Measurements from ENCODE around the gene IRF2BP2.

The IRF2BP2 gene

DNA sequence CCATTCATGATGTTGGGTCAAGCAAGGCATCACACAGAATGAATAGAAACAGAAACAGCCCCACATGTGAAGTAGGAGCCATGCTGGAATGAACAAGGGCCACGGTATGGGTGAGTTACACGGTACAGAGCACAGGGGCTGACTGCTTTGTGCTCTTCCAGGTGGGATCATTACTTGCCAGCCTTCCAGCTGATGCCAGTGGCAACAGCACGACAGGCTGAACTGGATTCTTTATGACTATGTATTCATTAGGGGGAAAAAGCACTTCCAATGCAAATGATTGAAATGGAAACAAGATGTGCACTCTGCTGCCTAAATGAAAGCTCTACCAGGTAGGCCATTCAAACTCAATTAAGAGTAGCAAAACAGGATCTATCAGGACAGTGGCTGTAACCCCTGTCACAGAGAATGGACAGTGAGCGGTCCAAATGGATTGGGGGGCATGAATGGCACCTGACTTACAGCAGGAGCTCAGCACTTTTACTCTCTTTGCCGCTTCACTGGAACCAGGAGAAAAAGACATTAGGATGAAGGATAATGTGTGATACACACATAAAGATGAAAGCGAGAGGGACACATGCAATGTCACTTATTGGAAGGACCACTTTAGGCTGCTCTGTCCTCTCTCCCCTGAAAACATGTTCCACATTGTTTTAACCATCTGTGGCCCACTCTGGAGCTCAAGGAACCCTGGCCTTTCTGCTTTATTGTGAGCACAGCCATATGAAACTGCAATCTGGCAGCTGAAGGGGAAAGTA lies 23.4 kb upstream of the IRF2BP2 start:
- DNase-seq (ENCODE audit: low read depth, low spot score), result no peak
- no peaks in the 10 kb centered on the region for H3K36me3 ChIP-seq (ENCODE audit: insufficient read depth, insufficient read length, low read length)
- no peak overlapping the region for H3K9ac ChIP-seq (ENCODE audit: insufficient read length, low read depth)
- H3K4me3 ChIP-seq (ENCODE audit: insufficient read length, low read depth), result no peak overlapping the region
- TF ChIP-seq ZNF274 (IDR thresholded peaks at IDR 0.05; ENCODE audit: low read depth, low read length), result no peak
- no peak for TF ChIP-seq YY1 (IDR thresholded peaks at IDR 0.05; ENCODE audit: insufficient read depth, insufficient read length)
- TF ChIP-seq SUZ12 (IDR thresholded peaks at IDR 0.05; ENCODE audit: extremely low read depth, insufficient read depth, insufficient read length), result no peak
- H3K4me1 ChIP-seq (ENCODE audit: insufficient read depth, insufficient read length), result no peaks in the 10 kb centered on the region
- no peaks in the 10 kb centered on the region for H3K27me3 ChIP-seq (ENCODE audit: insufficient read depth, insufficient read length)
- H3K9me3 ChIP-seq (ENCODE audit: insufficient read depth, low read length), result no peaks in the 10 kb centered on the region

DNA sequence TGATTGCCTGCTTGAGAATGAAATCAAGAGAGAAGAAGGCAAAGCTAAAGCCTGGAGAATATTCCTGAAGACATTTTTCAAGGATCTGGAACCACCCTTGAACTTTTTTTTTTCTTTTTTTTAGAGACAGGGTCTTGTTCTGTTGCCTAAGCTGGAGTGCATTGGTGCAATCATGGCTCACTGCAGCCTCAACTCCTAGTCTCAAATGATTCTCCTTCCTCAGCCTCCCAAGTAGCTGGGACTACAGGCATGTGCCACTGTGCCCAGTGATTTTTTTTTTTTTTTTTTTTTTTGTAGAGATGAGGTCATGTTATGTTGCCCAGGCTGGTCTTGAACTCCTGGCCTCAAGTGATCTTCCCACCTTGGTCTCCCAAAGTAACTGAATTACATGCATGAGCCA lies 22.2 kb upstream of the IRF2BP2 start:
- TF ChIP-seq YY1 (IDR thresholded peaks at IDR 0.05; ENCODE audit: insufficient read depth, insufficient read length) (no peak), SUZ12 (IDR thresholded peaks at IDR 0.05; ENCODE audit: extremely low read depth, insufficient read depth, insufficient read length) (no peak), ZNF274 (IDR thresholded peaks at IDR 0.05; ENCODE audit: low read depth, low read length) (no peak)
- no peaks in the 10 kb centered on the region for H3K9me3 ChIP-seq (ENCODE audit: insufficient read depth, low read length)
- no peaks in the 10 kb centered on the region for H3K4me1 ChIP-seq (ENCODE audit: insufficient read depth, insufficient read length)
- H3K36me3 ChIP-seq (ENCODE audit: insufficient read depth, insufficient read length, low read length), result no peaks in the 10 kb centered on the region
- no peaks in the 10 kb centered on the region for H3K27me3 ChIP-seq (ENCODE audit: insufficient read depth, insufficient read length)
- no peak overlapping the region for H3K9ac ChIP-seq (ENCODE audit: insufficient read length, low read depth)
- H3K4me3 ChIP-seq (ENCODE audit: insufficient read length, low read depth), result no peak overlapping the region
- DNase-seq (ENCODE audit: low read depth, low spot score), result no peak

DNA sequence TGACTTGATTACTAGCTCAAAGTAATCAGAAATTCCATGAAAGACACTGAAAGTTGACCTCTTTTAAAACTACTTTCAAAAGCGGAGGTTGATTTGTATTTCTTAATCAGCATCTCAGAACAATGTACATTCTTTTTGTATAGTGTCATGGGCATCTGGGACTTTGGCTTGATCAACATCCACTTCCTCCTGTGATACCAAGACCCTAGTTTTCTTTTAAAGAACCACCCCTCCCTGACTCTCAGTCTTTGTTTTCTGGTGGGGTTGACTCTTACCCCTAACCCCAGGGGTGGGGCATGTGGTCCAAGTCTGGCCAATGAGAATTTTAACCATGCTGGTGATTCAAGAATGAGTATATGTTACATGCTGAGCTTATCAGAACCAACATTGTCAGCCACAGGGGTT lies 21.7 kb upstream of the IRF2BP2 start:
- H3K4me1 ChIP-seq (ENCODE audit: insufficient read depth, insufficient read length), result no peaks in the 10 kb centered on the region
- H3K9me3 ChIP-seq (ENCODE audit: insufficient read depth, low read length), result no peaks in the 10 kb centered on the region
- no peak for TF ChIP-seq ZNF274 (IDR thresholded peaks at IDR 0.05; ENCODE audit: low read depth, low read length)
- H3K36me3 ChIP-seq (ENCODE audit: insufficient read depth, insufficient read length, low read length), result no peaks in the 10 kb centered on the region
- H3K27me3 ChIP-seq (ENCODE audit: insufficient read depth, insufficient read length), result no peaks in the 10 kb centered on the region
- H3K4me3 ChIP-seq (ENCODE audit: insufficient read length, low read depth), result no peak overlapping the region
- H3K9ac ChIP-seq (ENCODE audit: insufficient read length, low read depth), result no peak overlapping the region
- no peak for DNase-seq (ENCODE audit: low read depth, low spot score)

DNA sequence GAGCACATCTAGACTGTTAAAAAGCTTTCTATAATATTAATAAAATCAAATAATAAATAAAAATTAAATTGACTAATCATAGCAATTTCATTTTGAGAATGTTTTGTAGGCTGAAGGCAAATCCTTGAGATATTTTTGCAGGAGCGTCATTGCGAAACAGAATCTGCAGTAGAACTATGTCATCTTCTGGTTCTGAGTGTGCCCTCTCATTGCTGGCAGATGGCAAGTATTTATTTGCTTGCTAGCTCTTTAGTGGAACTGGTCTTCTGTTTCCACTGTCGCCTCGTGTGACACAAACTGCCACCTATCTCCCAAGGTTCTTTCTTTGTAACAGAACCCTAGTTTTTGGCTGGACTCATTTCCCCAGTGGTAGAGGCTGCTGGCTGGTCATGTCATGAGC lies 19.0 kb upstream of the IRF2BP2 start:
- no peak for TF ChIP-seq ZNF274 (IDR thresholded peaks at IDR 0.05; ENCODE audit: low read depth, low read length)
- no peak for TF ChIP-seq YY1 (IDR thresholded peaks at IDR 0.05; ENCODE audit: insufficient read depth, insufficient read length)
- TF ChIP-seq SUZ12 (IDR thresholded peaks at IDR 0.05; ENCODE audit: extremely low read depth, insufficient read depth, insufficient read length), result no peak
- Histone ChIP-seq H3K4me1 (ENCODE audit: insufficient read depth, insufficient read length) (no peaks in the 10 kb centered on the region), H3K9ac (ENCODE audit: insufficient read length, low read depth) (no peak overlapping the region), H3K36me3 (ENCODE audit: insufficient read depth, insufficient read length, low read length) (no peaks in the 10 kb centered on the region), H3K9me3 (ENCODE audit: insufficient read depth, low read length) (no peaks in the 10 kb centered on the region), H3K4me3 (ENCODE audit: insufficient read length, low read depth) (no peak overlapping the region), H3K27me3 (ENCODE audit: insufficient read depth, insufficient read length) (no peaks in the 10 kb centered on the region)
- DNase-seq (ENCODE audit: low read depth, low spot score), result no peak

DNA sequence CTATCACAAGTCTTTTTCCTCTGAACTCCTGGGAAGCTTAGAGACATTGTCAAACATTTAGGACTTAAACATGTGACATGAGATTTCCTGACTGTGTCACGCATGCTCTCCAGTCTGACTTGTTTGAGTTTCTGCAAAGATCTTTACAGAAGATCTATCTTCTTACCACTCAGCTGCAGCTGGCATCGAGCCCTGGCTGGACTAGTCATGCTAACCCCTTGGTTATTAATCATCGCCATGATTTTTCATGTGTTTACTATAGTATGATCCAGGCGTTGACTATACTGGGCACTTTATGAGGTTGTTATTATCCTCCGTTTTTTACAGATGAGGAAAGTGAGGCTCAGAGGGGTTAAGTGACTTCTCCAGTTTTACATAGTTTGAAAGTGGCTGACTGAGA lies 18.1 kb upstream of the IRF2BP2 start:
- Histone ChIP-seq H3K4me1 (ENCODE audit: insufficient read depth, insufficient read length) (no peaks in the 10 kb centered on the region), H3K9ac (ENCODE audit: insufficient read length, low read depth) (no peak overlapping the region), H3K27me3 (ENCODE audit: insufficient read depth, insufficient read length) (no peaks in the 10 kb centered on the region), H3K4me3 (ENCODE audit: insufficient read length, low read depth) (no peak overlapping the region), H3K36me3 (ENCODE audit: insufficient read depth, insufficient read length, low read length) (no peaks in the 10 kb centered on the region), H3K9me3 (ENCODE audit: insufficient read depth, low read length) (no peaks in the 10 kb centered on the region)
- no peak for DNase-seq (ENCODE audit: low read depth, low spot score)
- TF ChIP-seq YY1 (IDR thresholded peaks at IDR 0.05; ENCODE audit: insufficient read depth, insufficient read length) (no peak), SUZ12 (IDR thresholded peaks at IDR 0.05; ENCODE audit: extremely low read depth, insufficient read depth, insufficient read length) (no peak), ZNF274 (IDR thresholded peaks at IDR 0.05; ENCODE audit: low read depth, low read length) (no peak)

DNA sequence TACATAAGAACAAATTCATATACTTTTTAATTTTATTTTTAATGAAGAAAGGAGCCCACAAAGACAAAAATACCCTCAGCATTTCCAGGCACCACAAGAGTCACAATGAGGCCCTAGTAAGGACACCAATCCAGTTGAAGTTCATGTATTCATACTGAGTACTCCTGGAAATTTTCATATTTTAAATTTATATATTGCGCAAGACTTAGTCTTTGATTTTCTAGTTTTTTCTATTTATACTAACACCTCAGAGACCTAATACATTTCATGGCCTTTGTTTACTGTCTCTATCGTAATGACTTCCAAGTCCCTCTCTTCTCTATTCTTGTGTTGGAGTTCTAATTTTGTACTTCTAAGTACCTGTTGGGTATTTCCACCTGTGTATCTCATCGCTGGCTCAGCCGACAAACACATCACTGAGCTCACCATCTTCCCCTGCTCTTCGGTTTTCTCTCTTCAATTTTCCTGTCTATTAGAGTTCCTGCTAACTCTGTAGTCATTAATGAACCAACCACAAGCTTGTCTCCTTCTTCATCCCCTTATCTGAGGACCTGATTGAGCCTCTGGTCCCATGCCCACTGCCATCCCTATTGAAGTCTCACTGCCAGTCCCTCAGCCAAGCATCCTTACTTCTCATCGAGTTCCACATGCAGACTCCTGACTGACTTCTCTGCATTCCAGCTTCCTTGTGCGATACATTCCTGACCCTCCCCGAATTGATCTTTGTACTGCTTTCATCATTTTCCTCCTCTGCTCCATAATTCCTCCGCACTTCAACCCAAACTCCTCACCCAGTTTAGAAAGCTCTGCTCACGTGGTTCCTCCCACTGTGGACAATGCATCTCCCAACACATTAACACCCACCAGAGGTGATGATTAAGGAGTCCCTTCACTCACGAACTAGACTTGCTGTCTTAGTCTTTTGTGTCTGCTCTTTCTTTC lies 17.3 kb upstream of the IRF2BP2 start:
- TF ChIP-seq ZNF274 (IDR thresholded peaks at IDR 0.05; ENCODE audit: low read depth, low read length) (no peak), SUZ12 (IDR thresholded peaks at IDR 0.05; ENCODE audit: extremely low read depth, insufficient read depth, insufficient read length) (no peak), YY1 (IDR thresholded peaks at IDR 0.05; ENCODE audit: insufficient read depth, insufficient read length) (no peak)
- H3K4me1 ChIP-seq (ENCODE audit: insufficient read depth, insufficient read length), result no peaks in the 10 kb centered on the region
- no peak overlapping the region for H3K9ac ChIP-seq (ENCODE audit: insufficient read length, low read depth)
- no peak for DNase-seq (ENCODE audit: low read depth, low spot score)
- H3K36me3 ChIP-seq (ENCODE audit: insufficient read depth, insufficient read length, low read length), result no peaks in the 10 kb centered on the region
- no peaks in the 10 kb centered on the region for H3K9me3 ChIP-seq (ENCODE audit: insufficient read depth, low read length)
- no peaks in the 10 kb centered on the region for H3K27me3 ChIP-seq (ENCODE audit: insufficient read depth, insufficient read length)
- no peak overlapping the region for H3K4me3 ChIP-seq (ENCODE audit: insufficient read length, low read depth)

DNA sequence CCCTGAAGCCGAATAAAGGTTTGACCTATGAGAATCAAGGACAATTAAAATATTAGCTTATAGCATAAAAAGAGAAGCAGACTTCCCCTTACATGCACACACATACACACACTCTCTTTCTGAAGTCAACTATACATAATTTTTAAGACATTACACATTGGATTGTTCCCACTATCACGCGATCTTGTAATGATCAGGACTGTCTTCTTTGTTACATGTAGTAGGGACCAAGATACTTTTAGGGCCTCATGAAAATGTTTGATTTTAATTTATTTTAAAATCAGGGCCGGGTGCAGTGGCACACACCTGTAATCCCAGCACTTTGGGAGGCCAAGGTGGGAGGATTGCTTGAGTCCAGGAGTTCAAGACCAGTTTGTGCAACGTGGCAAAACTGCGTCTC lies 16.4 kb upstream of the IRF2BP2 start:
- no peaks in the 10 kb centered on the region for H3K27me3 ChIP-seq (ENCODE audit: insufficient read depth, insufficient read length)
- no peak for TF ChIP-seq SUZ12 (IDR thresholded peaks at IDR 0.05; ENCODE audit: extremely low read depth, insufficient read depth, insufficient read length)
- no peak for TF ChIP-seq YY1 (IDR thresholded peaks at IDR 0.05; ENCODE audit: insufficient read depth, insufficient read length)
- no peaks in the 10 kb centered on the region for H3K4me1 ChIP-seq (ENCODE audit: insufficient read depth, insufficient read length)
- DNase-seq (ENCODE audit: low read depth, low spot score), result no peak
- H3K36me3 ChIP-seq (ENCODE audit: insufficient read depth, insufficient read length, low read length), result no peaks in the 10 kb centered on the region
- H3K9ac ChIP-seq (ENCODE audit: insufficient read length, low read depth), result no peak overlapping the region
- H3K9me3 ChIP-seq (ENCODE audit: insufficient read depth, low read length), result no peaks in the 10 kb centered on the region
- H3K4me3 ChIP-seq (ENCODE audit: insufficient read length, low read depth), result no peak overlapping the region

All from NT2/D1 (cell line).